Gastrocnemius medialis (tissue), 4 donors: Measurements from ENCODE around the gene CAMK4.

ENCODE experiments used
- CTCF ChIP-seq, 5 experiments: fragments of 450-650 bp in 3 of 5; fragments of 200-600 bp in 2 of 5; sonication (generic) in 2 of 5; IDR thresholded peaks in 4 of 5; conservative IDR thresholded peaks in 1 of 5; 1 replicate in 4 of 5; 2 replicates in 1 of 5; pipeline ENCODE4 v1.5.1; 2016 to 2019; ENCODE audit warnings: antibody characterized with exemption in 5 of 5, mild to moderate bottlenecking in 3 of 5, moderate library complexity in 3 of 5
- POLR2A ChIP-seq, 2 donors: fragments of 450-650 bp; IDR thresholded peaks; one replicate each; pipeline ENCODE4 v1.6.1; 2017; ENCODE audit warnings: antibody characterized with exemption in 2 of 2, mild to moderate bottlenecking in 2 of 2, moderate library complexity in 2 of 2

DNA sequence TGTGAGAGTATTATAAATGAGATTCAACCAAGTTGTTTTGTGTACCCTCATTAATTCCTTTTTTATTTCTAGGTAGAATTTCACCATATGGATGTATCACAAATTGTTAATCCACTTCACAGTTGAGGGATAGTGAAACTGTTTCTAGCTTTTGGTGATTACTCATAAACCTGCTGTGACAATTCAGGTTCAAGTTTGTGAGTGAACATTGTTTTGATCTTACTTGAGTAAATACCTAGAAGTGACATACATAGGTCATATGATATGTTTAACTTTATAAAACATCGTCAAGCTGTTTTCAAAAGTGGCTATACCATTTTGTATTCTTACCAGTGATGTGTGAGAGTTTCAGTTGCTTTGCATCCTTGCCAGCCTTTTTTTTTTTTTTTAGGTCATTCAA is 112.9 kb downstream of the CAMK4 start:
- TF ChIP-seq CTCF (IDR thresholded peaks at IDR 0.05 in 4 of 5, conservative IDR thresholded peaks at IDR 0.05 in 1 of 5) (no peak), POLR2A (IDR thresholded peaks at IDR 0.05) (no peak)
